ENCODE results near the gene AP2A2.

AP2A2 gene

DNA sequence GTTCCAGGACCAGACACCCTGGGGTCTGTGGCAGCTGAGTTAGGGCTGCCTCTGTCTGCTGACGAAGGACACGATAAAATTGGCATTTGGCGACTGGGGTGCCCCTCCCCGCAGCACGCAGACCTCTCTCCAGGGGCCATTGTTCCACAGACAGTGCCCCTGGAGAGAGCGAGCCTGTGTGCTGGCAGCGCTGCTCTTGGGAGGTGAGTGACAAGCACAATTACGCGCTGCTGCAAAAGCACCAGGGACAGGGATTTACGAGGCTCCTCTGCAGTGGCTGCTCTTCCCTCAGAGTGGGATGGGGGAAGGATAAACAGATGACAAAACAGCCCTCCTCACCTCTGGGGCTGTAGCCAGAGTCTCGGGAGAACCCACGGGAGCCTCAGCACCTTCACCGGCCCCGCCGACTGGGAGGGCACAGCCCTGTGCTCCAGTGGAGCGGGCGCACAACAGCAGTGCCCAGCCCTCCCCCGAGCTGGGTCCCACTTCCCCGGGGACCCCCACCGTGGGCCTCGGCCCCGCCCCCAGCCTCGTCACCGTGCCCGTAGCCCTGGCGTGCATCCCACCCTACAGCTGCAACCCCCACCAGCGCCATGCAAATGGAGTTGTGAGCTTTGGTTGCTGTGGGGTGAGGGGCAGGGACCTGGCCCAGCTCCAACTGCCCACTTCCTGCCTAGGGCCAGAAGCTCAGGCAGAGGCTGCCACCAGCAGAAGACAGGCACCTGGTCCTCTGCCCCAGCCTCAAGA lies 34.7 kb upstream of the AP2A2 start:
- TF ChIP-seq, protein P1, sequence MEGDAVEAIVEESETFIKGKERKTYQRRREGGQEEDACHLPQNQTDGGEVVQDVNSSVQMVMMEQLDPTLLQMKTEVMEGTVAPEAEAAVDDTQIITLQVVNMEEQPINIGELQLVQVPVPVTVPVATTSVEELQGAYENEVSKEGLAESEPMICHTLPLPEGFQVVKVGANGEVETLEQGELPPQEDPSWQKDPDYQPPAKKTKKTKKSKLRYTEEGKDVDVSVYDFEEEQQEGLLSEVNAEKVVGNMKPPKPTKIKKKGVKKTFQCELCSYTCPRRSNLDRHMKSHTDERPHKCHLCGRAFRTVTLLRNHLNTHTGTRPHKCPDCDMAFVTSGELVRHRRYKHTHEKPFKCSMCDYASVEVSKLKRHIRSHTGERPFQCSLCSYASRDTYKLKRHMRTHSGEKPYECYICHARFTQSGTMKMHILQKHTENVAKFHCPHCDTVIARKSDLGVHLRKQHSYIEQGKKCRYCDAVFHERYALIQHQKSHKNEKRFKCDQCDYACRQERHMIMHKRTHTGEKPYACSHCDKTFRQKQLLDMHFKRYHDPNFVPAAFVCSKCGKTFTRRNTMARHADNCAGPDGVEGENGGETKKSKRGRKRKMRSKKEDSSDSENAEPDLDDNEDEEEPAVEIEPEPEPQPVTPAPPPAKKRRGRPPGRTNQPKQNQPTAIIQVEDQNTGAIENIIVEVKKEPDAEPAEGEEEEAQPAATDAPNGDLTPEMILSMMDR (conservative IDR thresholded peaks at IDR 0.05; ENCODE audit: control insufficient read depth, insufficient read depth, low read depth, low read length), result no peak
- no peak for DNase-seq (ENCODE audit: low read depth)
- no peak overlapping the region for H3K4me3 ChIP-seq (ENCODE audit: control insufficient read depth, low read depth, low read length)

DNA sequence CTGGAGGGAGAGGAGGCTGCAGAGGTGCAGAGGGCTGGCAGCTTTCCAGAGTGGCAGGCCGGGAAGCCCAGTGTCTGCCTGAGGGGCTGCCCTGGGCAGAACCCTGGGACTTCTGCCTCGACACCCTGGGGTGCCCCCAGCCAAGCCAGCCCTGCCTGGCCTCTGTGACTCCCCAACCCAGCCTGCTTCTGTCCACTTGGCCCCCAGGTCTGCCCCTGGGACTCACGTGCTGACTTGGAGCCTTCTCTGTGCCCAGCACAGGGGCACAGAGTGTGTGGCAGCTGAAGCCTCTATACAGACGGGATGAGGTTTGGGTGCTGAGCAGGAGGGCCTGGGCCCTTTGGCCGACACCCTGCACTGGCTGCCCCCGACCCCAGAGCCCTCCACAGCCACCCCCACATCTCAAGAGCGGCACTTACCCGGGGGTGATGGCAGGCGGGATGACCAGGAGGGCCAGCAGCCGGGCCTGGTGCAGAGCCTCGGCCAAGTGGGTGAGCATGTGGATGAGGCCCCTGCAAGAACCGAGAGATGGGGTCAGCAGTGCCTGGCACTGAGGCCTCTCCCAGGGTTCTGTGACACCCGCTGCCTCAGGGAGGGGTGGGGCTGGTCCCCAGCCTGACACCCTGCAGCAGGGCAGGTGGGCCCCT lies 32.5 kb upstream of the AP2A2 start:
- H3K4me3 ChIP-seq (ENCODE audit: control insufficient read depth, low read depth, low read length), result no peak overlapping the region
- TF ChIP-seq, protein P1 (conservative IDR thresholded peaks at IDR 0.05; ENCODE audit: control insufficient read depth, insufficient read depth, low read depth, low read length), result no peak
- no peak for DNase-seq (ENCODE audit: low read depth)

DNA sequence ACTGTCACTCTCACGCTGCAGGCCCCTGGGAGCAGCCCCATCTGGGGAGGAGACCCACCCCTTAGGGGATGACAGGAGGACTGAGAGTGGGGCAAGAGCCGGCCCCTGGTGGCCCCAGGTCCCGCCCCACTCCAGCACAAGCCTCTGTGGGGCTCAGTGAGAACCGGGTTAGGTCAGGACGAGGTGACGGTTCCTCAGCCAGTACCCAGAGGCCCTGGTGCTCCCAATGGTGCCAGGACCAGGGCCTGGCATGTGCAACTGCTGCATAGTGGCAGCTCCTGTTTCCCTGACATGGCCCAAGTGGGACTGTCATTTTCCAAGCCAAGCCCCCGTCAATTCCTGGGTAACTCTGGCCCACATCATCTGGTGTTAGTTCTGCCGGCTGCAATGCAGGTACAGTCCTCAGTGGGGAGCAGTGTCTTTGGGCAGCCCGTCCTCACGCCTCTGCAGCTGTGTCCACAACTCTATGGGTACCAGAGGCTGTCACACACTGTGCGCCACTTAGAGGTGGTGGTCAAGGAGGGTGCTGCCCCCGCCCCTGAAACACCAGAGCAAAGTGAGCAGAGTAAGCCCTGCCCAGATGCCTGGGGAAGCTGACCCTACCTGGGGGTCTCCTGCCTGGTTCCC lies 31.0 kb upstream of the AP2A2 start:
- DNase-seq (ENCODE audit: low read depth), result no peak
- TF ChIP-seq, protein P1 (conservative IDR thresholded peaks at IDR 0.05; ENCODE audit: control insufficient read depth, insufficient read depth, low read depth, low read length), result no peak
- no peak overlapping the region for H3K4me3 ChIP-seq (ENCODE audit: control insufficient read depth, low read depth, low read length)

DNA sequence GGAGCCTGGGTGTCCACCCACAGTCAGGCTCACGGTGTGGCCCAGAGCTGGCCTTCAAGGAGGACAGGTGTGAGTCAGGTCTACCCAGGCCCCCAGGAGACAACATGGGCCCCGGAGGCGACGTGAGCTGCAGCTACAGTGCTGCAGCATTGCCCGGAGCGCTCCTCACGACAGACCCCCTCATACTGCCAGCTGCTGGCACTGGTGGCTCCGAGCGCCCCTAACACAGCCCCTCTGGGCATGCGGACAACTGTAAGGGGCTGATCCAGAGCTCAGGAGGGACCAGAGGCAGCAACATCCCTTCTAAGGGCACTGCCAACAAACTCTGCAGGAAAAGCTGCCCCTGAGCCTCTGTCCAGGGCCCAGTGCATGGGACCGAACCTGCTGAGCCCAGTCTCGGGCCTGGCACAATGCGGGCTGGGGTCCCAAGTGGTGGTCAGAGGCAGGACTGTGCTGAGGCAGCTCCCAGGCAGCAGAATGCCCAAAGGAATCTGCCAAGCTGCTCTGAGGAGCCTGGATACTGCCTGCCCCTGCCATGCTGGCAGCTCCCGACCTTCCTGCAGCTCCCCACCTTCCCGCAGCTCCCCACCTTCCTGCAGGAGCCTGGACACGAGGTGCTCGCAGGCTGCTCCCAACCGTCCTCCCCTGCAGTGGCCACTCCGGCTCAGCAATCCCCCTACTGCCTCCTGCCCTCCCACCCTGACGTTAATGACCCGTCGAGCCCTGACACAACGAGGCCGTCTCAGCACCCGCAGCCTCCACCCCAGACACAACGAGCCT lies 30.1 kb upstream of the AP2A2 start:
- TF ChIP-seq, protein P1 (conservative IDR thresholded peaks at IDR 0.05; ENCODE audit: control insufficient read depth, insufficient read depth, low read depth, low read length), result no peak
- no peak overlapping the region for H3K4me3 ChIP-seq (ENCODE audit: control insufficient read depth, low read depth, low read length)
- no peak for DNase-seq (ENCODE audit: low read depth)

DNA sequence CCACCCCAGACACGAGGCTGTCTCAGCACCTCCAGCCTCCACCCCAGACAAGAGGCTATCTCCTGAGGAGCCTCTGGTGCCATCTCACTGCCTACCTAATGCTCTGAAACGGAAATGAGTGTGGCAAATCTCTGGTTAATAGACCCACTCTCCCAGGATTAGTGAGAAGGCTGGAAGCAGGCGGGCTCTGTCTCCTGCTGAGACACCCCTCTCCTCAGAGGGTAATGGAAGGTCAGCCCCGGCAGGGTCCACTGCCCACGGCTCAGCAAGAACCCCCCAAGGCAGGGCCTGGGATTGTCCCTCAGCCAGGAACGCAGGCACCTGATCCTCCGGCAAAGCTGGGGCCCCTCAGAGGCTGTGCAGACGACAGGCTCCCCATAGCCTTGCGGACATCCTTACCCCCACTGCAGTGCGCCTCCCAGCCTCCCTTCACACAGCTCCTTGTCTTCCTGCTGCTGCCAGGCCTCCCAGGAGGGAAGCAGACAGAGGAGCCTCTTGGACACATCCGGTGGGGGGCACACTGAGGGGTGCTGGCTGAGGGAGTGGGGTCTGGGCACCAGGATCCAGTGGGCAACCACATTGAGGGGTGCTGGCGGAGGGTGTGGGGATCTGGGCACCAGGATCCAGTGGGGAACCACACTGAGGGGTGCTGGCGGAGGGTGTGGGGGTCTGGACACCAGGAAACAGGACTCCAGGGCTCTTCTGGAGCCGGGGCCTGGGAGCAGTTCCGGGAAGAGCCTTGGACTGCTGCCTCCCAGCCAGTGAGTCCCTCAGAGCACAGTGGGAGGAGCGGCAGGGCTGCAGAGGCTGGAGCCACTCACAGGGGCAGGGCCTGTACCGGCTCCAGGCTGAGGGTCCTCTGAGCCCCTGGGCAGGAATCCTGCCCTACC lies 28.2 kb upstream of the AP2A2 start:
- TF ChIP-seq, protein P1 (conservative IDR thresholded peaks at IDR 0.05; ENCODE audit: control insufficient read depth, insufficient read depth, low read depth, low read length), result no peak
- H3K4me3 ChIP-seq (ENCODE audit: control insufficient read depth, low read depth, low read length), result no peak overlapping the region
- DNase-seq (ENCODE audit: low read depth), result no peak

DNA sequence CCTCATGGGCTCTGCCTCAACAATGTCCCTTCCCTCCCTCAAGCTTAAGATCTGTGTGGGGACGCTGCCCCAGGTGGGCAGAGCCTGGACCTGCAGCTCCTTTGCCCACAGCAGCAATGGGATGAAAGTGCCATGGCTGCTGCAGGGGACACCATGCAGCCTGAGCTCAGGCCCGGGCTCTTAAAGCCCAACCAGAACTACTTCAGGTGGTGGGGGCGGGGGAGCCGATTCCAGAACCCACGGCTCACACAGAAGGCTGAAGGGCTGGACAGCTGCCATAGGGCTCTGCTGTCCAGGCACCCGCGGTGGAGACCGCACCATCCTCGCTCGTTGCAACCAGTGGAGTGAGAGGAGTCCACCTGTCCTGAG lies 27.5 kb upstream of the AP2A2 start:
- no peak overlapping the region for H3K4me3 ChIP-seq (ENCODE audit: control insufficient read depth, low read depth, low read length)
- peak; percentile 16 for DNase-seq (ENCODE audit: low read depth)
- TF ChIP-seq, protein P1 (conservative IDR thresholded peaks at IDR 0.05; ENCODE audit: control insufficient read depth, insufficient read depth, low read depth, low read length), result no peak
